GM21825 (cell line): Measurements from ENCODE around the gene CA11.
"Not testable (repeated sequence)": the region's sequence is repeated elsewhere in the genome, so short reads cannot be mapped to it uniquely, and the experiment has no call there.

Experiments used
- ATAC-seq: cut with Tn5 transposase; IDR thresholded peaks from one replicate; pipeline ENCODE4 v1.9.1; 2021; ENCODE audit warnings: mild to moderate bottlenecking, moderate library complexity; ENCODE audit not compliant: unreplicated experiment

CA11 gene

DNA sequence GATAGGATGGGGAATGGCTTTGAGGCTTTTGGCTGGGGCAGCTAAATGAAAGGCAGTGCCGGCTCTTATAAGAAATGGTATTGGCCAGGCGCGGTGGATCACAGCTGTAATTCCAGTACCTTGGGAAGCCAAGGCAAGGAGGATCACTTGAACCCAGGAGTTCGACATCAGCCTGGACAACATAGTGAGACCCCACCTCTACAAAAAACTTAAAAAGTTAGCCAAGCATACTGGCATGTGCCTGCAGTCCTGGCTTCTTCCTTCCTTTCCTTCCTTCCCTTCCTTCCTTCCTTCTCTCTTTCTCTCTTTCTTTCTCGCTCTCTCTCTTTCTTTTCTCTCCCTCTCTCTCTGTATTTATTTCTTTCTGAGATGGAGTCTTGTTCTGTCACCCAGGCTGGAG lies 3.1 kb downstream of the CA11 start:
- no peak for ATAC-seq

GRCh38 chr19:48641850-48642249 lies 4.1 kb downstream of the CA11 start:
- no peak for ATAC-seq

- no peak for ATAC-seq
These were observed 6.3 kb downstream of the CA11 start for GRCh38 chr19:48639483-48640375.

DNA sequence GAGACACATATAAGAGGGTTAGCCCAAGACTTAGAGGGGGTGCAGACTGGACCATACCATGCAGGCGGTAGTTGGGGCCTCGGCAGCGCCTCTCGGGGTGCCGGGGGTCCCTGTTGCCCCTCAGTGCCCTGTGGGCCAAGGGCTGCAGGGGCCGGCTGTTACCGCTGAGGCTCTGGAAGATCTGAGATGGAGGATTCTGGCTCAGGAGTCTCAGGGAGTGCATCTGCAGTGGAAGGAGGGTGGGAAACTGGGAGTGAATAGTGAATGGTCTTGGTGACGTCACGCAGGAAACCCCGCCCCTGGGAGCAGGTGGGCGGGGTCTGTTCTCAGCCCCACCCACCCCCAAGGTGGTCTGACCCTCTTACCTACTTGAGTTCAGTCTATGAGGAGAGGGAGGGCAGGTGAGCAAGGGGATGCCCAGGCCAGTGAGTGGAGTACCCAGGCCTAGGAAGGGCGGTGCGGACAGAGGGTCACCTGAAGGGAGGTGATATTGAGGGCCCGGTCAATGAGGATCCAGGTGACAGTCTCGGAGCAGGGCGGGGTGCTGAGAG lies 7.1 kb downstream of the CA11 start:
- no peak for ATAC-seq

DNA sequence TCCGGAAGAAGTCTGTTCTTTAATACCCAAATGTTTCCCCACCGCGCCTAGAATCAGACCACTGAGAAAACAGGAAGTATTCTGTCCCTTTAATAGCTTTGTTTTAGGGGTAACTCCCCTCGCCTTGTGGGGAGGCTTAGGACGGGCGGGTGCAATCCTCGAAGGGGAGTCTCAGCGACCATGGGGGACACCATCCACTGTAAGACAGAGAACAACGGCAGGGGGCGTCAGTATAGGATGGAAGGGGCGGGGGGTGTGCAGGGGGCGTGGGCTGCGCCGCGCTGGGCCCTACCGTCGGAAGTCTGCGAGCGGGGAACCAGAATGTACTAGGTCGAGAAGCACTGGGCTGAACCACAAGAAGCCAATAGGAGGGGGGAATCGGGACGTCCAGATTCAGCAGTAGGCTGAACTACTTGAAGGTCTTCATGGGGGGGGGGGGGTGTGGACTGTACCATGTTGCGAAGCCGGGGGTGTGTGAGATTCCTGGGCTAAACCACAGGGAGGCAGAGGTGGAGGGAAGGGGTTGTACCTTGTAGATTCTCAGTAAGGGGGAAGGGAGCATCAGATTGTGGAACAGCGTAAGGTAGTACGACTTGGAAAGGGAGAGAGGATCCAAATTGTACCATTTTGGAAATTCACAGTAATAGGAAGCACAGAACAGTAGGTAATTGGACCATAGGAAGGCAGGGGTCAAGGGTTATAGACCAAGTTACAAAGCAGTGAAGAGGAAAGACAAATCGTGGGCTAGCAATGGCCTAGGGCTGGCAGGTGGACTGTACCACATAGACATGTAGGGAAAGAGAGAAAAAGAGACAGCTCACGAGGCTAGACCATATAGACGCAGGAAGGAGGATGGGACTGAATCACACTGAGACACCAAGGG lies 7.8 kb downstream of the CA11 start:
- ATAC-seq: peak; percentile 5

DNA sequence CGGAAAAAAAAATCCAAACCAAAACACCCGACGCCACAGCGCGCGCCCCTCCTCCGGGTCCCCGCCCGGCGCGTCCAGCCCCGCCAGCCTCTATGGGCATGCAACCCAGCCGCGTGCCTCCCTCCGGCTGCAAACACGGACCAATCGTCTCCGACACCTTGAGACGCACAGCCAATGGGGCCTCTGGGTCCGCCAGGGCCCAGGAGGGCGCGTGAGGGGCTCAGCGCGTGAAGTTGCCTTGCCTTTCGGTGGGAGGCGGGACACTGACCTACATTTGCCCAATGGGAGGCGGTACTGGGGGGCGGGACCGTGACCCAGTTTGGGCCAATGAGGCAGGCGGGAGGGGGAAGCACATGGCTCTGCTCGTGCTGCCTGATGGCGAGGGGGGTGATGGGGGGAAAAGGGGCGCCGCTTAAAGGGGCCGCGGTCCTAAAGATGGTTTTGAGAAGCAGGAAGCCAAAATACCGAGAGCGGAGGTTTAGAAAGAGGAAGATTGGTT lies 8.5 kb downstream of the CA11 start:
- ATAC-seq: peak; percentile 59

DNA sequence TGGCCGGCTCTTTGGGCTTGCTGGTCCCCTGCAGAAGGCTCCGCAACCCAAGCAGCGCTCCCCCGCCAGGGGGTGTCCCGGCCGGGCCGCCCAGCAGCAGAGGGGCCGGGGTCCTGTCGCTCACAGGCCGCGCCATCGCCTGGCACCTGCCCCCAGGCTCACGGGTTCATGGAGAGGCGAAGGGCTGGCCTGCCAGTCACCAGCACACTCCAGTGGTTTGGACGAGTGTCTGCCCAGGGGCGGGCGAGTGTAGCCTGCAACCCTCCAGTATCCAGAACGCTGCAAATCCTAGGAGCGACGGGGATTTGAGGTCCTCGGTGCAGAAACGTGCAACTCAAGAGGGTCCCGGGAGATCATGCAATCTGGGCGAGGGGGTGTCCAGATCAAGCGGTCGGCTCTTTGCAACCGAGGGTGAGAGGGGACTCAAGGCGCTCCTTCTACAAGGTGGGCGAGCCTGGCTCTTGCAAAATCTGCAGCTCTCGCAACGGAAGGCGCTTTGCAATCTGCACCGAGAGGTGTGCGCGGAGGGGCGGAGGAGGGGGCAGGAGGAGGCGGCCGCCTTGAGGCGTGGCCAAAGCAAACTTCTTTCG lies 9.0 kb downstream of the CA11 start, which contains the start of gene DBP:
DBP (minus strand) TSS at position 521 of the 590 bp plus-strand sequence; CDS start at position 136, 385 bp downstream.
- ATAC-seq: no peak

GRCh38 chr19:48635966-48636858 lies 9.8 kb downstream of the CA11 start:
- ATAC-seq: no peak

DNA sequence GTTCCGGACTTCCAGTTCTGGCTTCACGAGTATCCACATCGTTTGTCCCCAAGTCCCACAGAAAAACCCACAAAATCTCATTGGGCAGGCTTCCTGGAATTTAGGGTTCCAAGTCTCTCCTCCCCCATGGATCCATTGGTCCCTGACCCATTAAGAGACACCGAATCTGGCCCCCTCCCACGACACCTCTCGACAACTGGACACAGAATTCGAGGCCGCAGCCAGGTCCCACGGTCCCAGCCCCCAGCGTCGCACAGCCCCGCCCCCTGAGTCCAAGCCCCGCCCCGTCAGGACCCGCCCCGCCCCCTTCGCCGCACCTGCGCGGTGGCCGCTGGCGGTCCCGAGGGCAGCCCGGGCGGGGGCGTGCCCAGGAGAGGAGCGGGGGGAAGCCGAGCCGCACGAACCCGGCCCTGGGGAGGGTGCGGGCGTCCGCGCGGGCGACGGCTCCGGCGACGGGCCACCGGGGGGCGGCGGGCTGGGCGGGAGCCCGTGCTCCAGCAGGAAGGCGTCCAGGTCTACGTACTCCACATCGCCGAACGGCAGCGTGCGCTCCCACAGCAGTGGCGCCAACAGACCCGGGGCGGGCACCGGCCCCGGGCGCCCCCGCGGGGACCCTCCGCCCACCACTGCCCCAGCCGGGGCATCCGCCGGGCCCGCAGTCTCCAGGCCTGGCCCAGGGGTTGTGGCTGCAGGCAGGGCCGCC lies 10.6 kb downstream of the CA11 start:
- ATAC-seq: no peak

DNA sequence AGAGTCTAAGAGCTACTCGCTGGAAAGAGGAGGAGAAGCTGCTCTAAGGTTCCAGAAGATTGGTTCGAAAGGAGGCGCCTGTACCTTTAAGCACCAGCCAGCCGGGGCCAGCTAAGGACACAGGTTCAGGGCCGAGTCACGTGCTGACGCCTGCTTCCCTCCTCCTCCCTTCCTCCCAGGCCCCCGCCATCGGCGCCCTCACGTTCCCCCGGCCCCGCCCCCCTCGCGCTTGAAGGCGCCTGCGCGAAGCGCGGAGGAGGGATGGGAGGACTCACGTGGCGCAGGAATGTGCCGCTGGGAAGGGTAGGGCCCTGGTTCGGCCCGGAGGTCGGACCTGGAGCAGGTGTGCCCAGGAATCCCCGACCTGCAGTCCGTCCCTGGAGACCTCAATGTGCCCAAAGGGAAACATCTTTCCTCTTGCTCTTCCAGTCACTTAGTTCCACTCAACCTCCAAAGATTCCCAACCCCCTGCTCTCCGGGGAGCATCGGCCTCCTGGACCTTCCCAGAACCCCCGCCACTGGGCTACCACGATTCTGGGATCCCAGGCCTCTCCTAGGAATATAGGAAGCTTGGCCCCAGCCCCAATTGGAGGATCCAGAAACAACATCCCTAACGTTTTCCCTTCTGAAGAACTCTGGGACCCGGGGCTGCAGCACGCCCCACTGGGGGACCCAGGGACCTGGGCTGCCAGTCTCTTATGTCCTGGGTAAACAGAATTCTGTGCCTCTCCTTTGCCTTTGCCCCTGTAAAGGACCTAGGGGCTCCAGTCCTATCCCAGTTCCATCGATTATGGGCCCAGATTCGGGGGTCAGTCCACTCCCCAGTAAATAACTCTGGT lies 11.3 kb downstream of the CA11 start:
- peak; percentile 34 for ATAC-seq

GRCh38 chr19:48634036-48634342 lies 12.0 kb downstream of the CA11 start:
- no peak for ATAC-seq

GRCh38 chr19:48633148-48634035 lies 12.6 kb downstream of the CA11 start:
- no peak for ATAC-seq

DNA sequence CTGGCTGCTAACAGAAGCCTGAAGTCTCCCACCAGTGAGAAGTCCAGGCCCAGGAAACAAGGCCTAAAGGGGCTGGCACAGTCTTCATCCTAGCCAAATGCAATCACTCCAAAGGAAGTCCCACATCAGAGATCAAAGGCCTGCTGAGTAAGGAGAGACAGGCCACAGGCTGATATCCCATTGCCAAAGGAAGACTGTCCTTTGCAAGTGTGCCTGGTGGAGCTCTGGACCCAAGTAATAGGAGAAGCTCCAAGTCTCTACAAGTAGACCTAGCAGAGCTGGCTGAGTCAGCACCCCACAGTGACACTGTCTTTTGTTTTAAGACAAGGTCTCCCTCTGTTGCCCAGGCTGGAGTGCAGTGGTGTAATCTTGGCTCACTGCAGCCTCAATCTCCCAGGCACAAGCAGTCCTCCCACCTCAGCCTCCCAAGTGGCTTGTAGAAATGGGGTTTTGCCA lies 13.3 kb downstream of the CA11 start:
- no peak for ATAC-seq

- ATAC-seq: not testable (repeated sequence)
These were observed 13.7 kb downstream of the CA11 start for GRCh38 chr19:48632286-48632685.

DNA sequence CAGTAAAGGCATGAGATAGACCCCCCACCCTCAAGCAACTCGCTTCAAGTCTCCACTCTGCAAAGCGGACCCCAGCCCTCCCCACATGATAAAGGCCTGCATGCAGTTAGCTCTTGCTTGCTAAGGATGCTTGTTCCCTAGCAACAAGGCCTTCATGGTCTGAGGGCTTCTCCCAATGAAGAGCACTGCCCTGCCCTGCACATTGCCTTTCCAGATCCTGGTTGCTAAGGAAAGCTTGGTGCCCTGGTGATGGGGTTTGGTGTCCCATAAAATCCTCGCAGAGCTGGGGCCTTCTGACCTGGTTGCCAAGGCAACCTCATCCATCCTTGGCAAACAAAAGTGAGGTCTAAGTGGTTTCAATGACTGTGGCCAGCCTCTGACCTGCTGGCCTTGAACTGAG lies 14.8 kb downstream of the CA11 start:
- no peak for ATAC-seq

DNA sequence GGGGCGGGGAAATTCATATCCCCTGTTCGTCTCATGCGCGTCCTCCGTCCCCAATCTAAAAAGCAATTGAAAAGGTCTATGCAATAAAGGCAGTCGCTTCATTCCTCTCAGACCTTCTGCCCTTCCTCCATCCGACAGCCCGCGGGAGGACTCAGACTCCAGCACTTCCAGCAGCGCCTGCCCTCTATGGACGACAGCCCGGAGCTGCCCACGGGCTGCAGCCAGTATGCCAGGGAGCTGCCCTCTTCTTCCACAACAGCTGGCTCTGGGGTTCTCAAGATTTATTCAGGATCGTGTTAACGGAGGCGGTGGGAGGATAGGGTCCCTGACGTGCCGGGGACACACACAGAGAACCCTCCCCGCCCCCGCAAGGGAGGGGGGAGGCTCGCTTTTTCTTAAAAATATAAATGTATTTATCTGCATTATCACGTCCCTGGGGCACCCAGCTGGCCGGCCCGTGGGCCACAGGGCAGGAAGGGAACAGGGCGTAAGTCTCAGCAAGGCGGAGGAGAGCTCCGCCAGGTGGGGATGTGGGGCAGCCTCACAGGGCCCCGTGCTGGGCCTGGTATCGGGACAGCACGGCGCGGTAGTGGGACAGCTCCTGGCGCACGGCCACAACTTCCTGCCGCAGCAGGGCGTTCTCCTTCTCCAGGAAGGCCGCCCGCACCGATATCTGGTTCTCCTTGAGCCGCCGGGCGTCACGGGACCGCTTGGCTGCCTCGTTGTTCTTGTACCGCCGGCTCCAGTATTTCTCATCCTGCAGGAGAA lies 15.5 kb downstream of the CA11 start:
- no peak for ATAC-seq
